ENCODE data around the gene STIM2. TPM values are rescaled to one million over a fixed set of nuclear protein-coding genes. Genes with fewer than 3 reads are reported as not detected.

STIM2 gene
- total and polyA plus RNA-seq, 2 donors (not counting 3 experiments of a cell fraction or from before 2014, with no cell fraction given), result 21.0 to 21.2 TPM

DNA sequence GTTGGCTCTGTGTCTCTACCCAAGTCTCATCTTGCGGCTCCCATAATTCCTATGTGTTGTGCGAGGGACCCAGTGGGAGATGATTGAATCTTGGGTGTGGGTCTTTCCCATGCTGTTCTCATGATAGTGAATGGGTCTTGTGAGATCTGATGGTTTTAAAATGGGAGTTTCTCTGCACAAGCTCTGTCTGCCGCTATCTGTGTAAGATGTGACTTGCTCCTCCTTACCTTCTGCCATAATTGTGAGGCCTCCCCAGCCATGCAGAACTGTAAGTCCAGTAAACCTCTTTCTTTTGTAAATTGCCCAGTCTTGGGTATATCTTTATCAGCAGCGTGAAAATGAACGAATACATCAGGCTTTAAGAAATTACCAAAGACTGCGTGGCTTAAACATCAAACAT, 31.2 kb downstream of the STIM2 start:
- Histone ChIP-seq H3K4me2 (ENCODE audit: insufficient read depth, low read length) (no peak overlapping the region), H3K27ac (ENCODE audit: insufficient read depth, low read depth, low read length) (no peak overlapping the region), H3K79me2 (ENCODE audit: control insufficient read depth, insufficient read depth, low read length) (peaks cover 4% of the 10 kb centered on the region), H3K4me1 (ENCODE audit: control insufficient read depth, extremely low read depth, insufficient read depth, low read length) (no peaks in the 10 kb centered on the region), H3K9ac (replicated peaks; ENCODE audit: extremely low read depth, insufficient read depth, low read length) (no peak overlapping the region), H2AFZ (ENCODE audit: low read depth, low read length) (no peak overlapping the region), H3K4me3 (replicated peaks in 1 of 3; ENCODE audit: insufficient read depth in 1 of 3, low read depth in 1 of 3, low read length in 3 of 3) (no peak overlapping the region), H4K20me1 (replicated peaks; ENCODE audit: control insufficient read depth, extremely low read depth, insufficient read depth, low read length) (no peaks in the 10 kb centered on the region), H3K9me1 (replicated peaks; ENCODE audit: control insufficient read depth, extremely low read depth, insufficient read depth, low read length) (no peaks in the 10 kb centered on the region), H3K9me3 (replicated peaks; ENCODE audit: control insufficient read depth, insufficient read depth, low read length) (no peaks in the 10 kb centered on the region), H3K36me3 (ENCODE audit: control insufficient read depth in 2 of 2, extremely low read depth in 1 of 2, insufficient read depth in 2 of 2, low read length in 2 of 2) (no peaks in the 10 kb centered on the region), H3K27me3 (ENCODE audit: control insufficient read depth in 2 of 2, insufficient read depth in 2 of 2, low read length in 2 of 2) (no peaks in the 10 kb centered on the region)
- POLR2A ChIA-PET, result no interaction called here
- FAIRE-seq, result no peak
- dilution Hi-C loops (cut with MboI; ENCODE audit: extremely low pct_ligation_motif_present, low sequenced_read_pairs), result no loop called here
- BruUV-seq (replicated peaks), result no TSS peak
- TF ChIP-seq MYC (IDR thresholded peaks at IDR 0.05; ENCODE audit: low read depth, low read length) (no peak), MAX (IDR thresholded peaks at IDR 0.05; ENCODE audit: insufficient read depth, insufficient read length) (no peak)
- CTCF ChIA-PET, result no interaction called here
- no peak for DNase-seq (ENCODE audit: low read depth, low spot score)
- intact Hi-C loops (cut with micrococcal nuclease), result no loop called here

DNA sequence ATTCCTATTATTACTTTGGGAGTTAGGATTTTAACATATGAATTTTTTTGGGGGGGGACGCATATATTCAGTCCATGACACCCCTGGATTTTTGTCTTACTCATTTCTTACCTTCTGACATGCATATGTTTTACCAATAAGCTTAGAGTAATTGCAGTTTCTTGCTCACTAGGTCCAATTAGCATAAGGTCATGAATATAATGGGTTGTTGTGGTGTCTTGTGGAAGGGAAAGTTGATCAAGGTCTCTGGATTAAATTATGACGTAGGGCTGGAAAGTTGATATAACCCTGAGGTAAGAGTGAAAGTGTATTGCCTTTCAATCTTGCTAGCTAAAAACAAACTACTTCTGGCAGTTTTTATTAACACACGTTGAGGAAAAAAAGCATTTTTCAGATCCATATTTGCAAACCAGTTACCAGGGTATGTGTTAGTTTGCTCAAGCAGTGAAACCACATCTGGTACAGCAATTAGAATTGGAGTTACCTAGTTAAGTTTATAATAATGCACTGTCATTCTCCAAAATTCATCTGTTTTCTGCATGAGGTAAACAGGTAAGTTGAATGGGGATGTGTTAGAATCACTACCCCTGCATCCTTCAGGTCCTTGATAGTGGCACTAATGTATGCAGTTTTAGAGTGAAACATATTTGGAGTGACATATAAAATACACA, 32.0 kb downstream of the STIM2 start:
- TF ChIP-seq MYC (IDR thresholded peaks at IDR 0.05; ENCODE audit: low read depth, low read length) (no peak), POLR2AphosphoS5 (IDR thresholded peaks at IDR 0.05; ENCODE audit: insufficient read depth, low read depth, low read length) (no peak), GATA2 (IDR thresholded peaks at IDR 0.05; ENCODE audit: insufficient read depth, insufficient read length, low read depth, low read length) (no peak), POLR2A (IDR thresholded peaks at IDR 0.05; ENCODE audit: low read depth, low read length) (no peak)
- no peak overlapping the region for H3K27ac ChIP-seq (ENCODE audit: insufficient read depth, low read depth, low read length)
- dilution Hi-C loops (cut with MboI; ENCODE audit: extremely low pct_ligation_motif_present, low sequenced_read_pairs), result no loop called here
- no peak for DNase-seq (ENCODE audit: low read depth, low spot score)
- intact Hi-C loops (cut with micrococcal nuclease), result no loop called here
- no peak for FAIRE-seq
- H4K20me1 ChIP-seq (replicated peaks; ENCODE audit: control insufficient read depth, extremely low read depth, insufficient read depth, low read length), result no peaks in the 10 kb centered on the region
- no peak overlapping the region for H3K9ac ChIP-seq (replicated peaks; ENCODE audit: extremely low read depth, insufficient read depth, low read length)
- no peak overlapping the region for H2AFZ ChIP-seq (ENCODE audit: low read depth, low read length)
- H3K27me3 ChIP-seq (ENCODE audit: control insufficient read depth in 2 of 2, insufficient read depth in 2 of 2, low read length in 2 of 2), result no peaks in the 10 kb centered on the region
- H3K9me1 ChIP-seq (replicated peaks; ENCODE audit: control insufficient read depth, extremely low read depth, insufficient read depth, low read length), result no peaks in the 10 kb centered on the region
- H3K4me1 ChIP-seq (ENCODE audit: control insufficient read depth, extremely low read depth, insufficient read depth, low read length), result no peaks in the 10 kb centered on the region
- H3K79me2 ChIP-seq (ENCODE audit: control insufficient read depth, insufficient read depth, low read length), result peaks cover 4% of the 10 kb centered on the region
- BruUV-seq (replicated peaks), result no TSS peak
- no peaks in the 10 kb centered on the region for H3K9me3 ChIP-seq (replicated peaks; ENCODE audit: control insufficient read depth, insufficient read depth, low read length)
- POLR2A ChIA-PET, result no interaction called here
- CTCF ChIA-PET, result no interaction called here
- no peak overlapping the region for H3K4me3 ChIP-seq (replicated peaks in 1 of 3; ENCODE audit: insufficient read depth in 1 of 3, low read depth in 1 of 3, low read length in 3 of 3)
- H3K36me3 ChIP-seq (ENCODE audit: control insufficient read depth in 2 of 2, extremely low read depth in 1 of 2, insufficient read depth in 2 of 2, low read length in 2 of 2), result no peaks in the 10 kb centered on the region
- no peak overlapping the region for H3K4me2 ChIP-seq (ENCODE audit: insufficient read depth, low read length)

All from endothelial cell of umbilical vein (primary cell).